Pancreas (tissue), 10 donors: ENCODE results near the gene NRSN2. TPM values are rescaled to one million over a fixed set of nuclear protein-coding genes. Genes with fewer than 3 reads are reported as not detected.
A peak's percentile ranks its signal among the peaks of the same experiment; 100 is the strongest.

ENCODE experiments used
- ATAC-seq, 4 donors: fragments of 200-7000 bp; cut with Tn5 transposase; one replicate each; pipeline versions ENCODE4 v1.8.0 to v1.9.1; 2020; ENCODE audit warnings: mild to moderate bottlenecking in 4 of 4, moderate library complexity in 4 of 4
- DNase-seq, 6 donors: peaks; one replicate each; pipeline ENCODE4 v3.0.0-alpha.2; 2020
- FAIRE-seq: peaks from 2 replicates; lab custom pipeline; 2012; peaks lifted over from hg19 to GRCh38; lab: Jason Lieb, UNC
- H3K27ac ChIP-seq, 4 donors: fragments of 200-600 bp; sonication (generic); 1 replicate in 3 of 4; 2 replicates in 1 of 4; pipeline versions ENCODE4 v1.5.0 to v1.8.0; 2020
- H3K27me3 ChIP-seq, 4 donors: fragments of 200-600 bp; one replicate each; pipeline ENCODE4 v1.8.0; 2021
- H3K36me3 ChIP-seq, 3 donors: fragments of 200-600 bp; sonication (generic) in 1 of 3; one replicate each; pipeline versions ENCODE4 v1.5.0 to v1.8.0; 2020 to 2021
- H3K4me1 ChIP-seq, 3 donors: fragments of 200-600 bp; one replicate each; pipeline ENCODE4 v1.8.0; 2021
- H3K4me3 ChIP-seq, 4 donors: fragments of 200-600 bp; sonication (generic) in 2 of 4; one replicate each; pipeline versions ENCODE4 v1.5.0 to v1.8.0; 2020 to 2021
- H3K9me3 ChIP-seq, 4 donors: fragments of 200-600 bp; one replicate each; pipeline ENCODE4 v1.8.0; 2021
- CTCF ChIP-seq, 4 donors: fragments of 200-600 bp; sonication (generic) in 3 of 4; IDR thresholded peaks; one replicate each; pipeline versions ENCODE4 v1.5.0 to v1.8.0; 2021; ENCODE audit warnings: antibody characterized with exemption in 4 of 4
- WGBS, 2 donors: extraction: QIAGEN DNeasy Blood & Tissue Kit; methylation state at CpG; one replicate each; pipeline ENCODE4 v1.1.7; 2013; 5-methylcytosine and 5-hydroxymethylcytosine counted together
- intact Hi-C, 3 donors: fragments of 100-400 bp; cut with DNase I; formaldehyde crosslinking; loops; one replicate each; pipeline versions ENCODE4 v1.11.1 to v1.14.2; 2022
- polyA plus RNA-seq, 2 donors: library from polyadenylated mRNA; stranded (reverse); fragments of 200-250 nt; gene quantifications; one replicate each; pipeline ENCODE4 v1.2.3, GENCODE V29; 2013
- total RNA-seq, 6 donors: library from RNA; stranded (reverse); fragmentation: NEBNext Ultra II Directional in 4 of 6; extraction: Animal tissue kit (Norgen Biotek cat#: 25700) in 4 of 6; gene quantifications; one replicate each; pipeline versions ENCODE4 v1.2.1 to v1.2.4, GENCODE V29; 2021 to 2023
- donor health status: healthy with polysubstance abuse.
- donor health status: DM: no; HTN: no; CAD: no; lungs with moderate emphysema.
- donor health status: DM: no; HTN: no; CAD: no.
- donor health status: control.
- donor health status: control.
- donor health status: Bipolar disorder and iron deficiency.
- donor health status: DM: yes; HTN: yes; CAD: no.
- donor health status: DM: no; HTN: no; CAD: no.
- donor health status: DM: no; HTN: no; CAD: no.
- donor health status: DM: yes; HTN: yes; CAD: no.

The NRSN2 gene
- total and polyA plus RNA-seq, 8 donors: 10.7 to 41.3 (median 18.2) TPM

GRCh38 chr20:366719-367485, 20.0 kb downstream of the NRSN2 start:
- Histone ChIP-seq H3K9me3 (no peaks in the 10 kb centered on the region), H3K4me3 (no peak overlapping the region), H3K36me3 (no peaks in the 10 kb centered on the region), H3K27me3 (no peaks in the 10 kb centered on the region), H3K4me1 (peaks cover 6 to 24% (median 10%) of the 10 kb centered on the region in 3 donors), H3K27ac (peak overlapping the region in 2 of 4 donors; percentile 56 to 67)
- FAIRE-seq (no peak), ATAC-seq (no peak), DNase-seq (no peak)
- no peak for TF ChIP-seq CTCF (IDR thresholded peaks at IDR 0.05)
- intact Hi-C loops: loop anchor here in 1 of 3 donors (10.0 kb wide), 1 partner anchor 368 kb away; no protein-coding TSS in a partner anchor
- WGBS, 2 donors: 77 to 82% methylated on average over 13 of the region's 13 CpGs

- H3K27ac ChIP-seq: peak overlapping the region in 2 of 4 donors; percentile 12 to 56
- no peaks in the 10 kb centered on the region for H3K36me3 ChIP-seq
- FAIRE-seq (no peak), DNase-seq (no peak), ATAC-seq (no peak)
- no peak overlapping the region for H3K4me3 ChIP-seq
- no peaks in the 10 kb centered on the region for H3K27me3 ChIP-seq
- 82 to 88% methylated on average over 8 of the region's 8 CpGs for WGBS, 2 donors
- intact Hi-C loops: loop anchor here in 1 of 3 donors (10.0 kb wide), 1 partner anchor 367 kb away; no protein-coding TSS in a partner anchor
- H3K9me3 ChIP-seq: no peaks in the 10 kb centered on the region
- peaks cover 10 to 30% (median 10%) of the 10 kb centered on the region in 3 donors for H3K4me1 ChIP-seq
- no peak for TF ChIP-seq CTCF (IDR thresholded peaks at IDR 0.05)
Observed at GRCh38 chr20:367486-367887, 20.6 kb downstream of the NRSN2 start.

- TF ChIP-seq CTCF (IDR thresholded peaks at IDR 0.05): no peak
- Histone ChIP-seq H3K36me3 (no peaks in the 10 kb centered on the region), H3K4me1 (peaks cover 10 to 36% (median 10%) of the 10 kb centered on the region in 3 donors), H3K27me3 (no peaks in the 10 kb centered on the region), H3K4me3 (no peak overlapping the region), H3K27ac (no peak overlapping the region), H3K9me3 (no peaks in the 10 kb centered on the region)
- intact Hi-C loops: loop anchor here in 1 of 3 donors (10.0 kb wide), 1 partner anchor 366 kb away; no protein-coding TSS in a partner anchor
- FAIRE-seq: no peak
- WGBS, 2 donors: 96 to 99% methylated on average over 4 of the region's 4 CpGs
- no peak for ATAC-seq
- no peak for DNase-seq
Observed at GRCh38 chr20:368915-369314, 22.0 kb downstream of the NRSN2 start.

GRCh38 chr20:370151-370600, 23.3 kb downstream of the NRSN2 start:
- FAIRE-seq: no peak
- Histone ChIP-seq H3K4me3 (no peak overlapping the region), H3K27ac (peak overlapping the region in 3 of 4 donors; percentile 31 to 66 (median 66)), H3K9me3 (no peaks in the 10 kb centered on the region), H3K27me3 (no peaks in the 10 kb centered on the region), H3K4me1 (peaks cover 10 to 36% (median 10%) of the 10 kb centered on the region in 3 donors), H3K36me3 (no peaks in the 10 kb centered on the region)
- intact Hi-C loops: no loop called here
- WGBS, 2 donors: 17 to 24% methylated on average over 7 of the region's 7 CpGs
- no peak for DNase-seq
- TF ChIP-seq CTCF (IDR thresholded peaks at IDR 0.05): no peak
- ATAC-seq: peak; percentile 11 to 55 (median 44)
